CD1c-positive myeloid dendritic cell (primary cell): ENCODE data around the gene CDAN1.

Source experiments
- DNase-seq: peaks from one replicate; pipeline ENCODE4 v3.0.0-alpha.2; 2016; ENCODE audit errors: extremely low spot score

The CDAN1 gene

DNA sequence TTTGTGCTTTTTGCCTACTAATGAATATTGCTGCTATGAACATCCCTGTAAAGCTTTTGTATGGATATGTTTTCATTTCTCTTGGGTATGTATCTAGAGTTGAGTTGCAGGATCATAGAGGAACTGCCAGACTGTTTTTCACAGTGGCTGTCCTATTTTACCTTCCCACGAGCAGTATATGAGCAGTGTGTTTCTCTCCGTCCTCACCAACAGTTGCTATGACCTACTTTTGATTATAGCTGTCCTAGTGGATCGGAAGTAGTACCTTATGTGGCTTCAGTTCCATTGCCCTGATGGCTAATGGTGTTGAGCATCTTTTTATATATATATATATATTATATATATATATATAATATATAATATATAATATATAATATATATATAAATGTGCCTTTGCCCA lies 25.2 kb downstream of the CDAN1 start:
- DNase-seq, result no peak

DNA sequence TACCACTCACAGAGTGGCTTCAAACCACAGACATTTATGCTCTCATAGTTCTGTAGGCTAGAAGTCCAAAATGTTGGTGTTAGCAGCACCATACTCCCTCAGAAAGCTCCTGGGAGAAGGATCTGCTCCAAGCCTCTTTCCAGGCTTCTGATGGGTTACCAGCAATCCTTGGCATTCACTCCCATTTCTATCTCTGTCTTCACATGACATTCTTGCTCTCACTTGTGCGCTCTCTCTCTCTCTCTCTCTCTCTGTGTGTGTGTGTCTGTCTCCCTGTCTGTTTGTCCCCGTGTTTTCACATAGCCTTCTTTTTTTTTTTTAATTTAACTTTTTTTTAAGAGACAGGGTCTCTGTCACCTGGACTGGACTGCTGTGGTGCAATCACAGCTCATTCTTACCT lies 26.3 kb downstream of the CDAN1 start:
- no peak for DNase-seq

DNA sequence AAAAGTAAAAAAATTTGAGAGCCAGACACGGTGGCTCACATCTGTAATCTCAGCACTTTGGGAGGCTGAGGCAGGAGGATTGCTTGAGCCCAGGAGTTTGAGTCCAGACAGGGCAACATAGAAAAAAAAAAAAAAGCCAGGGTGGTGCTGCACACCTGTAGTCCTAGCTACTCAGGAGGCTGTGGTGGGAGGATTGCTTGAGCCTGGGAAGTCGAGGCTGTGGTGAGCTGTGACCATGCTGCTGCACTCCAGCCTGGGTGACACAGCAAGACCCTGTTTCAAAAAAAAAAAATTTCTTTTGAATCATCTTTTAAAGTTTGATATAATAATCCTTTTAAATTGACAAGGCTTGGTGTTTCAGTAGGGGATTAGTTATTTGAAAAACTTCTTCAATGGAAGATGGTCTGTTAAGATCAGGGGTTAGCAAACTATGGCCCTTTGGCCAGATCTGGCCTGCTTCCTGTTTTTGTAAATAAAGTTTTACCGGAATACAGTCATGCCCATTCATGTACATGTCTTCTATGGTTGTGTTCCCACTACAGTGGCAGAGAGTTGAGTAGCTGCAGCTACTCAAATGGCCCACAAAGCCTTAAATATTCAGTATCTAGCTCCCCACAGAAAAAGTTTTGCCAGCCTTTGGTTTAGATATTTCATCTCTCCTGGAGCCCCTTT lies 28.9 kb downstream of the CDAN1 start:
- DNase-seq, result no peak

GRCh38 chr15:42707068-42707467 lies 29.9 kb downstream of the CDAN1 start:
- no peak for DNase-seq

DNA sequence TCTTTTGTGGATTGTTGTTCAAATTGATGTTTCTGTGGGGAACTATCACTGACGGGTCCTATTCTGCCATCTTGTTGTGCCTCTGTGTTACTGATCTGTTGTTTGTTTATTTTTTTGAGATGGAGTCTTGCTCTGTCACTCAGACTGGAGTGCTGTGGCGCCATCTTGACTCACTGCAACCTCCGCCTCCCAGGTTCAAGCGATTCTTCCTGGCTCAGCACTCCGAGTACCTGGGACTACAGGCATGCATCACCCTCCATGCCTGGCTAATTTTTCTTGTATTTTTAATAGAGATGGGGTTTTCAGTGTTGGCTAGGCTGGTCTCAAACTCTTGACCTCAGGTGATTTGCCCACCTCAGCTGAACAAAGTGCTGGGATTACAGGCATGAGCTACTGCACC lies 31.6 kb downstream of the CDAN1 start:
- DNase-seq, result no peak

DNA sequence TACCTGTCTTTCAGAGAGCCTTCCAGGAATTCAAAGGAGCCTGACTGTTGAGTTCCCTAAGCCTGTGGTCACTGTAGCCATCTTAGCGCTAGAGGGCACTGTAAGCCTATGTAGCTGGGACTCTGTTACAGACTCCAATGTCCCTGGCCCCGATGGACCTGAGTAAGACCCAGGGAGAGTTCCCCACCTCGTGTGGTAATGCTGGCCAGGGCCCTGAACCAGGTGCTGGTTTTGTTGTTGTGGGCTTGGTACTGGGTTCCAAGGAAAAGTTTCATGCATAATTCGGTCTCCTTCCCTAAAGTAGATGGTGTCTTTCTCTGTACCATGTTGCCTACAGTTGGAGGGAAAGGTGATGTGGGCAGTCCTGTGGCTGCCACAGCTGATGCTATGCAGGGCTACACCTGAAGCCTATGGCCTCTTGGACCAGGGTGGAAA lies 32.4 kb downstream of the CDAN1 start:
- peak; percentile 68 for DNase-seq

GRCh38 chr15:42696626-42697025 lies 40.3 kb downstream of the CDAN1 start:
- DNase-seq, result no peak

GRCh38 chr15:42695527-42696071 lies 41.3 kb downstream of the CDAN1 start:
- DNase-seq, result no peak

GRCh38 chr15:42694398-42694797 lies 42.5 kb downstream of the CDAN1 start:
- DNase-seq, result no peak

DNA sequence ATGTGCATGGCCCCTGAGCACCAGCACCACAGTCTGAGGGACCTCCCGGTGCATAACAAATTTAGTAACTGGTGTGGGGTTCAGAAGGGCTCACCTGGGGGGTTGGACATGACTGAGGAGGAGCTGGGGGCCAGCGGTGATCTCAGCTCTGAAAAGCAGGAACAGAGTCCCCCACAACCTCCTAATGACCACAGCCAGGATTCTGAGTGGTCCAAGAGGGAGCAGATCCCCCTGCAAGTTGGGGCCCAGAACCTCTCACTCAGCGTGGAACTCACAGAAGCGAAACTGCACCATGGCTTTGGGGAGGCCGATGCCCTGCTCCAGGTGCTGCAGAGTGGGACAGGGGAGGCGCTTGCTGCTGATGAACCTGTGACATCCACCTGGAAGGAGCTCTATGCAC lies 43.0 kb downstream of the CDAN1 start:
- DNase-seq, result no peak

DNA sequence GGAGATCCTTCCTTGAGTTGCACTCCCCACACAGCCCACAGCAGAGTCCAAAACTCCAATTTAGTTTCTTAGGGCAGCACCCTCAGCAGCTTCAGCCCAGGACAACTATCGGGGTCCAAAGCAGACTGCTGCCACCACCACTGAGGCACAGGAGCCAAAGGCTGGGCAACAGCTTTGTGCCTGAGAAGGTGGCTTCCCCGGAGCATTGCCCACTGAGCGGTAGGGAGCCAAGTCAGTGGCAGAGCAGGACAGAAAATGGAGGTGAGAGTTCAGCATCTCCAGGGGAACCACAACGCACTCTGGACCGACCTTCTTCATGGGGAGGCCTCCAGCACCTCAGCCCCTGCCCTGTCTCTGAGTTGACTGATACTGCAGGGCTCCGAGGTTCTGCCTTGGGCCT lies 43.4 kb downstream of the CDAN1 start:
- DNase-seq, result no peak

DNA sequence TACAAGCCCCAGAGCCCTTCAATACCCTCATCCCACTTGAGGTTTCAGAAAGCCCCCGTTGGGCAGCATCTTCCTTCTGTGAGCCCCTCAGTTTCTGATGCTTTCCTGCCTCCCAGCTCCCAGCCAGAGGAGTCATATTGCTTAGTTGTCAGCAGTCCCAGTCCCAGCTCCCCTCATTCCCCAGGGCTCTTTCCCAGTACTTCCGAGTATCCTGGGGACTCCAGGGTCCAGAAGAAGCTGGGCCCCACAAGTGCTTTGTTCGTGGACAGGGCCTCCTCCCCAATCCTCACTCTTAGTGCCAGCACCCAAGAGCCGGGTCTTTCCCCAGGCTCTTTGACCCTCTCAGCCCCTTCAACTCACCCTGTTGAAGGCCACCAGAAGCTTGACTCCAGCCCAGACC lies 43.9 kb downstream of the CDAN1 start:
- DNase-seq, result no peak

- no peak for DNase-seq
Measured at GRCh38 chr15:42692536-42692935, 44.4 kb downstream of the CDAN1 start.

DNA sequence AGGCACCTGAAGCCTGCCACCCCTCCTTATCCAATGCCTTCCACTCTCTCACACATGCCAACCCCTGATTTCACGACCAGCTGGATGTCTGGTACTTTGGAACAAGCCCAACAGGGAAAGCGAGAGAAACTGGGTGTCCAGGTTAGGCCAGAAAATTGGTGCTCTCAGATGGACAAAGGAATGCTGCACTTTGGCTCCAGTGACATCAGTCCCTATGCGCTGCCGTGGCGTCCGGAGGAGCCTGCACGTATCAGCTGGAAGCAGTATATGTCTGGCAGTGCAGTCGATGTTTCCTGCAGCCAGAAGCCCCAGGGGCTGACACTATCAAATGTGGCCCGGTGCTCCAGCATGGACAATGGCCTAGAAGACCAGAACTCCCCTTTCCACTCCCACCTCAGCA lies 45.2 kb downstream of the CDAN1 start:
- DNase-seq, result no peak

- no peak for DNase-seq
Measured at GRCh38 chr15:42691308-42691707, 45.6 kb downstream of the CDAN1 start.

DNA sequence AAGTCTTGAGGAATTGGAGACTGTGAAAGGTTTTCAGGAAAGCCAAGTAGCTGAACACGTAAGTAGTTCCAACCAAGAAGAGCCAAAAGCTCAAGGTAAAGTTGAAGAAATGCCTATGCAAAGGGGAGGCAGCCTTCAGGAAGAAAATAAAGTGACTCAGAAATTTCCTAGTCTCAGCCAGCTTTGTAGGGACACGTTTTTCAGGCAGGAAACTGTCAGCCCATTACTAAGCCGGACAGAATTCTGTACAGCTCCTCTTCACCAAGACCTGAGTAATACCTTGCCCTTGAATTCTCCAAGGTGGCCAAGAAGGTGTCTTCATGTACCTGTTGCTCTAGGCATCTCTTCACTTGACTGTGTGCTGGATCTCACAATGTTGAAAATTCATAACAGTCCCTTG lies 48.6 kb downstream of the CDAN1 start:
- no peak for DNase-seq

DNA sequence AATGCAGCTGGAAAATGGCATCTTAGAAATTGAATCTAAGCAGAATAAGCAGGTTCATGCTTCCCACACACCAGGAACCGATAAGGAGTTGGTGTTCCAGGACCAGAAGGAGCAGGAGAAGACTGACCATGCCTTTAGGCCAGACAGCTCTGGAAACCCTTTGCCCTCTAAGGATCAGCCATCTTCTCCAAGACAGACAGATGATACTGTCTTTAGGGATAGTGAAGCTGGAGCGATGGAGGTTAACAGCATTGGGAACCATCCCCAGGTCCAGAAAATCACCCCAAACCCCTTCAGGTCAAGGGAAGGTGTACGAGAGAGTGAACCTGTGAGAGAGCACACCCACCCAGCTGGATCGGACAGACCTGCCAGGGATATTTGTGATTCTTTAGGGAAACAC lies 49.2 kb downstream of the CDAN1 start:
- no peak for DNase-seq

- no peak for DNase-seq
Measured at GRCh38 chr15:42686281-42686680, 50.6 kb downstream of the CDAN1 start.

GRCh38 chr15:42681119-42681518 lies 55.8 kb downstream of the CDAN1 start:
- no peak for DNase-seq

GRCh38 chr15:42680142-42680482 lies 56.8 kb downstream of the CDAN1 start:
- DNase-seq, result peak; percentile 20

DNA sequence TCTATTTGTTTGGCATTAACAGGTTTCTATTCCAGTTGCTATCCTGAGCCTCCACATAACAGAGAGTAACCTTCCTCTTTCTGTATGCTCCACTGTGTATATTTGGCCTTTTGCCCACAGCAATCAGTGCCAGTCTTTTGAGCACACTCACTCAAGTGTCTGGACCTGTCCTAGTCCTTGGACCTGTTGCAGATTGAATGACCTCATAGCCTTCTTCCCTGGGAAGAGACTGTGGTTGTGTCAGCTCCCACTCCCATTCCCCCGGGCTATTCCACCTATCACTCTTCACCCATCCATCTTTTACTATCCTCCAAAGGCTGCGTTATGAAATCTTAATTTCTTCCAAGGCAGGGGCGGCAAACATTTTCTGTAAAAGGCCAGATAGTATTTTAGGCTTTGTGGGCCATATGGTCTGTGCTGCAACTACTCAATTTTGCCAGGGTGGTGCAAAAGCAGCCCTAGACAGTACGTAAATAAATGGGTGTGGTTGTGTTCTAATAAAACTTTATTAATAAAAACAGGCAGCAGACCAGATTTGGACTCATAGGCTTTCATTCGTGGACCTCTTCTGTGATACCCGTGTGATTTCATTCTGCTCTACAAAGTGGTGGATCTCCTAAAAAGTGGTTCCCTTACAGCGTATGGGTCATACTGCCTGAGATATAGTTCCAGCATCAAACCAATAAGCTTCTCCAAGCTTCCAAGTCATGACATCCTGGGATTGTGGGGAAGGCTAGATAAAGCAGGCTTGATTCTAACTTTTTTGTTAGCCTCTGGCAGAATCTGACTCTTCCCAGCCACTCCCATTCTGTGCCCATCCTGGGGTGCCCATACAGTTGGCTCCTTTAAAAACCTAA lies 57.4 kb downstream of the CDAN1 start:
- DNase-seq, result peak; percentile 9

DNA sequence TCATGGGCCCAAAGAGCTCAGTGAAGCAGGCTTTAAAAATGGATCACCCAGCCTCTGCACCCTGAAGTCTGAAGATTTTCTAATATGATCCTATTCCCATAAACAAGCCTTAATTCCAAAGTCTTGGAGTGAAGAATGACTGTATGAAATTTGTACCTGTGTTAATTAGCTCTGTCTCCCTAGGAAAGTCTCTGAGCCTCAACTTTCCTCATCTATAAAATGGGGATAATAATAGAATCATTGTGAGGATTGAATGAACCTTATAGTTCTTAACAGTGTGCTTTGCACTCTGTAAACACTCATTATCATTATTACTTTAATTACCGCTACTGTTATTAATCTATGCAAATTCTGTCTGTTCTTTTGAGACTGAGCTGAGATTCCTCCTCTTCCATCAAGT lies 61.9 kb downstream of the CDAN1 start:
- DNase-seq, result no peak

DNA sequence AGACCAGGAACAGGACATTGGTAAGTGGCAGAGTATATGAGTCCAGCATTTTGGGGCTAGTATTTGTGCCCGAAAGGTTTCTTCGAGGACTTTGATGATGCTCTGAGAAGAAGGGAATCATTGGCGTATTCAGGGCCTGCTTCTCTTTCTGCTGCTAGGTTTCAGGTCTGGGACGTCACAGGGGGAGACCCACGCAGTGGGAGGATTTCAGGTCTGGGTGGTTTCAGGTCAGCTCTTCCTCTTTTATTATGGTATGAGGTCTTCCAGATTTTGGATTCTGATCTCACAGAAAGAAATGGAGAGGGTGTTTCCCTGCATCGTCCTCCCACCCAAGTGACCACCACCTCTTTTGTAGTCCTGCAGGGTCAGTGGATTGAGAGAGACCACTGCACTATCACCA lies 62.5 kb downstream of the CDAN1 start:
- DNase-seq, result no peak
